Lower lobe of right lung (tissue), 2 donors: ENCODE data around the gene LARP1. TPM values are rescaled to one million over a fixed set of nuclear protein-coding genes. Genes with fewer than 3 reads are reported as not detected.

Source experiments
- ATAC-seq, 2 donors: fragments of 200-7000 bp; cut with Tn5 transposase; one replicate each; pipeline ENCODE4 v1.9.1; 2020 to 2022; ENCODE audit warnings: mild to moderate bottlenecking in 2 of 2, moderate library complexity in 2 of 2
- DNase-seq: peaks from one replicate; pipeline ENCODE4 v3.0.0-alpha.2; 2020
- H3K27ac ChIP-seq: fragments of 200-600 bp; one replicate; pipeline ENCODE4 v1.8.0; 2022
- H3K27me3 ChIP-seq: fragments of 200-600 bp; one replicate; pipeline ENCODE4 v1.8.0; 2022; ENCODE audit warnings: low read depth
- H3K36me3 ChIP-seq: fragments of 200-600 bp; one replicate; pipeline ENCODE4 v1.8.0; 2022; ENCODE audit warnings: mild to moderate bottlenecking
- H3K4me1 ChIP-seq: fragments of 200-600 bp; one replicate; pipeline ENCODE4 v1.8.0; 2022
- H3K4me3 ChIP-seq: fragments of 200-600 bp; one replicate; pipeline ENCODE4 v1.8.0; 2022; ENCODE audit warnings: mild to moderate bottlenecking
- H3K9me3 ChIP-seq: fragments of 200-600 bp; one replicate; pipeline ENCODE4 v1.8.0; 2022
- intact Hi-C: fragments of 100-400 bp; cut with DNase I; formaldehyde crosslinking; loops from one replicate; pipeline ENCODE4 v1.11.0; 2022
- total RNA-seq: library from RNA; stranded (reverse); fragmentation: NEBNext Ultra II Directional; extraction: Animal tissue kit (Norgen Biotek cat#: 25700); gene quantifications from one replicate; pipeline ENCODE4 v1.2.1, GENCODE V29; 2021
- TF ChIP-seq, protein P1 (sequence below): fragments of 200-600 bp; IDR thresholded peaks from one replicate; pipeline ENCODE4 v1.8.0; 2022; ENCODE audit warnings: antibody characterized with exemption, mild to moderate bottlenecking
- donor health status: DM: no; HTN: yes; CAD: no; lungs with severe emphysema.

LARP1 gene
- total RNA-seq, 1 donor from 2014 or later: 143 TPM

- ATAC-seq (no peak), DNase-seq (no peak)
- intact Hi-C loops: no loop called here
- no peaks in the 10 kb centered on the region for H3K4me1 ChIP-seq
- TF ChIP-seq, protein P1, sequence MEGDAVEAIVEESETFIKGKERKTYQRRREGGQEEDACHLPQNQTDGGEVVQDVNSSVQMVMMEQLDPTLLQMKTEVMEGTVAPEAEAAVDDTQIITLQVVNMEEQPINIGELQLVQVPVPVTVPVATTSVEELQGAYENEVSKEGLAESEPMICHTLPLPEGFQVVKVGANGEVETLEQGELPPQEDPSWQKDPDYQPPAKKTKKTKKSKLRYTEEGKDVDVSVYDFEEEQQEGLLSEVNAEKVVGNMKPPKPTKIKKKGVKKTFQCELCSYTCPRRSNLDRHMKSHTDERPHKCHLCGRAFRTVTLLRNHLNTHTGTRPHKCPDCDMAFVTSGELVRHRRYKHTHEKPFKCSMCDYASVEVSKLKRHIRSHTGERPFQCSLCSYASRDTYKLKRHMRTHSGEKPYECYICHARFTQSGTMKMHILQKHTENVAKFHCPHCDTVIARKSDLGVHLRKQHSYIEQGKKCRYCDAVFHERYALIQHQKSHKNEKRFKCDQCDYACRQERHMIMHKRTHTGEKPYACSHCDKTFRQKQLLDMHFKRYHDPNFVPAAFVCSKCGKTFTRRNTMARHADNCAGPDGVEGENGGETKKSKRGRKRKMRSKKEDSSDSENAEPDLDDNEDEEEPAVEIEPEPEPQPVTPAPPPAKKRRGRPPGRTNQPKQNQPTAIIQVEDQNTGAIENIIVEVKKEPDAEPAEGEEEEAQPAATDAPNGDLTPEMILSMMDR: no peak
- no peaks in the 10 kb centered on the region for H3K27me3 ChIP-seq
- H3K4me3 ChIP-seq: no peak overlapping the region
- H3K27ac ChIP-seq: no peak overlapping the region
- no peaks in the 10 kb centered on the region for H3K9me3 ChIP-seq
- peaks cover 95% of the 10 kb centered on the region for H3K36me3 ChIP-seq
These were observed 45.4 kb downstream of the LARP1 start for GRCh38 chr5:154800582-154800981.

GRCh38 chr5:154801083-154801482 lies 45.9 kb downstream of the LARP1 start:
- Histone ChIP-seq H3K27me3 (no peaks in the 10 kb centered on the region), H3K36me3 (peaks cover 99% of the 10 kb centered on the region), H3K4me1 (no peaks in the 10 kb centered on the region), H3K27ac (no peak overlapping the region), H3K9me3 (no peaks in the 10 kb centered on the region), H3K4me3 (no peak overlapping the region)
- intact Hi-C loops: no loop called here
- TF ChIP-seq, protein P1: no peak
- ATAC-seq (no peak), DNase-seq (no peak)

GRCh38 chr5:154802050-154802449 lies 46.9 kb downstream of the LARP1 start:
- no peak for DNase-seq
- TF ChIP-seq, protein P1: no peak
- H3K36me3 ChIP-seq: peaks cover 100% of the 10 kb centered on the region

DNA sequence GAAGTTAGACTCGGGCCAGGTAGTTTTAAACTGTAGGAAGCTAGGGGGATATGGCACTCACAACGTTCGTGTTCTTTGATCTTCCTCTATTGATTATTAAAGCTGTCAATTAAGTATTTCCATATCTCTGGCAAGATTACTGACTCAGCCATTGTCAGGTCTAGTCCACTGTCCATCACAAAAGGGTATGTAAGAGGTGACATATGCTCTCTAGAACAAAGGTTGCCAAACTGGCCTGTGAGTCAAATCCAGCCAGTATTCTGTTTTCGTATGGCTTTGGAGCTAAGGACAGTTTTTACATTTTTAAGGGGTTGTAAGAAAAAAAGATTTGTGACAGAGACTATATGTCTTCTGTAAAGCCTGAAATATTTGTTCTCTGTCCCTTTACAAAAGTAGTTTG lies 51.0 kb downstream of the LARP1 start:
- H3K36me3 ChIP-seq: peaks cover 100% of the 10 kb centered on the region
- intact Hi-C loops: no loop called here
- no peak for ATAC-seq

More at GRCh38 chr5:154802050-154802449, 46.9 kb downstream of the LARP1 start:
- Histone ChIP-seq H3K27ac (no peak overlapping the region), H3K9me3 (no peaks in the 10 kb centered on the region), H3K4me1 (no peaks in the 10 kb centered on the region), H3K27me3 (no peaks in the 10 kb centered on the region), H3K4me3 (no peak overlapping the region)
- ATAC-seq: no peak
- intact Hi-C loops: no loop called here

DNA sequence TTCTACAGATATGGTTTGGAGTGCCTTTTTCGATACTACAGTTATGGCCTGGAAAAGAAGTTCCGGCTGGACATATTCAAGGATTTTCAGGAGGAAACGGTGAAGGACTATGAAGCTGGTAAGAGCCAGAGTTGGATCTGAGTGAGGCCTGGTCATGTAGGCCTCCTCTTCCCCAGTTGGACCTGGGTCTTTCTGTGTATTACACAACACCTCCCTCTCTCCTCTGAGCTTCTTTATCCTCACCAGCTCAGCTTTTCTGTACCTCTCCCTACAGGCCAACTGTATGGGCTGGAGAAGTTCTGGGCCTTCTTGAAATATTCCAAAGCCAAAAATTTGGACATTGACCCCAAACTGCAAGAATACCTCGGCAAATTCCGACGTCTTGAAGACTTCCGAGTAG lies 56.1 kb downstream of the LARP1 start:
- Histone ChIP-seq H3K4me1 (peaks cover 9% of the 10 kb centered on the region), H3K27me3 (no peaks in the 10 kb centered on the region), H3K9me3 (no peaks in the 10 kb centered on the region), H3K27ac (no peak overlapping the region), H3K36me3 (peaks cover 100% of the 10 kb centered on the region), H3K4me3 (no peak overlapping the region)
- intact Hi-C loops: loop anchor here (10.0 kb wide), 1 partner anchor 156 kb away; no protein-coding TSS in a partner anchor
- ATAC-seq (no peak), DNase-seq (no peak)
- TF ChIP-seq, protein P1: no peak

More for the DNA sequence above, 51.0 kb downstream of the LARP1 start:
- Histone ChIP-seq H3K4me1 (no peaks in the 10 kb centered on the region), H3K27ac (no peak overlapping the region), H3K27me3 (no peaks in the 10 kb centered on the region), H3K9me3 (no peaks in the 10 kb centered on the region), H3K4me3 (no peak overlapping the region)
- TF ChIP-seq, protein P1: no peak
- no peak for DNase-seq
